Measurements from ENCODE around the gene PRDM8.

The PRDM8 gene

GRCh38 chr4:80202190-80202711 is 4.9 kb downstream of the PRDM8 start:
- DNase-seq, result peak; percentile 37

DNA sequence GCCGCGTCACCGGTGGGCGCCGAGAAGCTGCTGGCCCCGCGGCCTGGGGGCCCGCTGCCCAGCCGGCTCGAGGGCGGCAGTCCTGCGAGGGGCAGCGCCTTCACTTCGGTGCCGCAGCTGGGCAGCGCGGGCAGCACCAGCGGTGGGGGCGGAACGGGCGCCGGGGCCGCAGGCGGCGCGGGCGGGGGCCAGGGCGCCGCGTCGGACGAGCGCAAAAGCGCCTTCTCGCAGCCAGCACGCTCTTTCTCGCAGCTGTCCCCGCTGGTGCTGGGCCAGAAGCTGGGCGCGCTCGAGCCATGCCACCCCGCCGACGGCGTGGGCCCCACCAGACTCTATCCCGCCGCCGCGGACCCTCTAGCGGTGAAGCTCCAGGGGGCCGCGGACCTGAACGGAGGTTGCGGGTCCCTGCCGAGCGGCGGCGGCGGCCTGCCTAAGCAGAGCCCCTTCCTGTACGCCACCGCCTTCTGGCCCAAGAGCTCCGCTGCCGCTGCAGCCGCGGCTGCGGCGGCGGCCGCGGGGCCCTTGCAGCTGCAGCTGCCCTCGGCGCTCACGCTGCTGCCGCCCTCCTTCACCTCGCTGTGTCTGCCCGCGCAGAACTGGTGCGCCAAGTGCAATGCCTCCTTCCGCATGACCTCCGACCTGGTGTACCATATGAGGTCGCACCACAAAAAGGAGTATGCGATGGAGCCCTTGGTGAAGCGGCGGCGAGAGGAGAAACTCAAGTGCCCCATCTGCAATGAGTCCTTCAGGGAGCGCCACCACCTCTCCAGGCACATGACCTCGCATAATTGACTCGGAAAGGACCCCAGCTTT is 5.6 kb downstream of the PRDM8 start:
- DNase-seq, result peak; percentile 44

GRCh38 chr4:80204433-80205011 is 7.2 kb downstream of the PRDM8 start:
- DNase-seq, result no peak

- DNase-seq, result no peak
Observed at GRCh38 chr4:80206111-80206510, 8.8 kb downstream of the PRDM8 start.

DNA sequence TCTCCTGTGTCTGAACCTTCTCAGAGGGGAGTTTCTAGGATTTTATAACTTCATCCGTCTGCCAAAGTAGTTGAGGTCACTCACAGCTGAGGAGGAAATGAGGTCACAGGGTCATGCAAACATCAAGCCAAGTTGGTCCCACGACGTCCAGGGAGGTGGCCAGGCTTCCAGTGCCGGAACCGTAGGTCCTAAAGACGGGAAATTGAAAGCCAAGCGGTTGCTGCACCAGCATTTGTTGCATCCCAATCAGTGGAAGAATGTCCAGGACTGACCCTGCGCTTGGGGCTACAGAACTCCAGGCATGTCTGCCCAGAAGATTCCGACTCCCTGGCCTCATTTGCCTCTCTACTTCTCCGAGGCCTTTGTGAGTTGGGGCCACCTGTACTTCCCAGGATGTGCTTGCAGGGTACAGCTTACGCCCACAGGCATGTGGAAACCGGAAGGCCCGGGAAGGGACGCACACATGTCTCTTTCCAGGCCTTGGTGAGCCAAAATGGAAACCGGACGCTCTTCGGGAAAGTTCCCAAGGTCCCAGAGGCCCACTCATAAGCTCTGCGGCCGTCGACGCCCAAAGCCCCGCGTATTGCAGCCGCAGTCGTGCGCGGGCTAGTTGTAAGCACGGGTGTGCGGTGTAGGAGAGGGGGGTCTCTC is 9.3 kb downstream of the PRDM8 start:
- DNase-seq, result no peak

- no peak for DNase-seq
Observed at GRCh38 chr4:80207172-80207583, 9.9 kb downstream of the PRDM8 start.

- no peak for DNase-seq
Observed at GRCh38 chr4:80207664-80208063, 10.4 kb downstream of the PRDM8 start.

DNA sequence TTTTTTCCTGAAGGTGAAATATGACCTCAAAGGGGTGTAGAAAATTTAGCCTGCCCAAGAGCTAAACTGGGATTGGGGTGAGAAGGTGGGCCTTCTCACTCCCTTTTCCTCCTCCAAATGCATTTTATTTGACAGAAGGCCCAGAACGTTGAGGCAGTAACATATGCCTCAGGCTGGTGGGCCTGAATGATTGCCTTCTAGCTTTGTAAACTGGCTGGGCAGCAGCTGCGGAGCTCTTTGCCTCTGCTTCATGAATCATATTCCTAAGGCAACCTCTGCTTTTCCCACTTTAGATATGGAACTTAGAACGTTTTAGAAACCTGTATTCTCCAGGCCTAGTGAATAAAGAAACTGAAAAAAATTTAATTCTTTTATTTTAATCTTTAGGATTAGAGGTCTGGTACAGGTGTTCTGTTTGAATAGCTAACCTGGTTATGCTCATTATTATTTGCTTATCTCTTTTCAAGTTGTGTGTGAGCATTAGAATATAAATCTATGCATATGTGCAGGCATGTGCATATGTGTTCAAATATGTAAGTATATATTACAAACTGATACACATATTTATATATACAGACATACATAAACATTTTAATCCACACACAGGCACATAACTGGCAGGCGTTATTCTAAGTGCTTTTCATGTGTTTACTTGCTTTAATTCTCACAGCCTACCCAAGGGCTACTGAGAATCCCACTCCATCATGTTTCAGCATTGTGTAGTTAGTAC is 11.5 kb downstream of the PRDM8 start:
- DNase-seq, result no peak

GRCh38 chr4:80209340-80209701 is 12.0 kb downstream of the PRDM8 start:
- no peak for DNase-seq

GRCh38 chr4:80210549-80210948 is 13.2 kb downstream of the PRDM8 start:
- DNase-seq, result no peak

DNA sequence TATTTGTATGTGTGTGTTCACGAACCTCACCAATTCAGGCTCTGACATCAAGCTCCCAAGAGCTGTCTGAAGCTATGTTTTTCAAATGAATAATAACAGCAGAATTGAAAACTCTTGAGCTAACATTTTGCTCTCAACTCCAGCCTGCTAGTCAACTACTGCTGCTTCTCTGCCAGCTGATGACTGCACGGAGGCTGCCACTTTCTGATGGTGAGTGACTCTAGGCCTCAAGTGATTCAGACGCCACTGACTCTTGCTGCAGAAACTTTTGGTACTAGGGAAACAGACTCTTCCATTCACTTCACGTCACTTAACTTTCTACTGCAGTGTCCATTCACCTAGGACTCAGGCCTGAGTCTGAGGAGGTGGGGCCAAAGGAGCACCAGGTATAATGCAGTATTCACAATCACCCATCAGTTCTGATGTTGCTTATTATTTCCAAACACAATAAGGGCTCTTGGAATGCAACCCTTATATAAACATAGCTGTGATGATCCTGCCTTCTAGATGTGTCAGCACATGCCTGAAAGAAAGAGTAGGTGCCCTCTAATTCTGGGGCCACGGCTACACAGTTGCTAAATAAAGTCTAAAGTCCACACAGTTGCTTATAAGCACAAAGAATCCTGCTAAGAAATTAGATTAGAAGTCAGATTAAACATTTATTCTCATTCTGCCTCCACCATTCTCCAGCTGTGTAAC is 16.0 kb downstream of the PRDM8 start:
- no peak for DNase-seq

DNA sequence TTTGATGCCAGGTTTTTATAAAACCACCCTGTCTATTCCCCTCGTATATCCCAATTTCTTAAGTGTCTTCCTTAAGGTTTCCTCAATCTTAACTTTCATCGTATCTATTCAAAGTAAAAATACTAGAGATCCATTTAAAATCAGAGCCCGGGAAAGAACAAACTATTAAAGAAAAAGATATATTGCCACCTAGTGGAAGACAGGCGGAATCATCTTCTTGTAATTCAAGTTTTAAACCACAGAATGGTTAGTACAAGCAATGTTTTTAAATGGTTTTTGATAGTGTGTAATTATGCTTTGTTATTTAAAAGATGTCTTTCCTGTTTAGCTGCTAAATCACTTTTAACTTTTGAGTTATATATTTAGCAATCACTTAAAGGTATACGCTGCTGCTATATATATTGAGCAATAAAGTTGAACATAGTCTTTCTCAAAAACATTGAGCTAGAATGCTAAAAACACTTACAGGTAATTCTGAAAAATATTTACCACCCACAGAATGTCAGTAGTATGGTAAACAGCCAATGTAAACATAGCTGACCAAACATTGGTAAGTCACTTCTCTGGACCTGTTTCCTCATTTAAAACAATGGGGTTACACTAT is 18.2 kb downstream of the PRDM8 start:
- peak; percentile 60 for DNase-seq

DNA sequence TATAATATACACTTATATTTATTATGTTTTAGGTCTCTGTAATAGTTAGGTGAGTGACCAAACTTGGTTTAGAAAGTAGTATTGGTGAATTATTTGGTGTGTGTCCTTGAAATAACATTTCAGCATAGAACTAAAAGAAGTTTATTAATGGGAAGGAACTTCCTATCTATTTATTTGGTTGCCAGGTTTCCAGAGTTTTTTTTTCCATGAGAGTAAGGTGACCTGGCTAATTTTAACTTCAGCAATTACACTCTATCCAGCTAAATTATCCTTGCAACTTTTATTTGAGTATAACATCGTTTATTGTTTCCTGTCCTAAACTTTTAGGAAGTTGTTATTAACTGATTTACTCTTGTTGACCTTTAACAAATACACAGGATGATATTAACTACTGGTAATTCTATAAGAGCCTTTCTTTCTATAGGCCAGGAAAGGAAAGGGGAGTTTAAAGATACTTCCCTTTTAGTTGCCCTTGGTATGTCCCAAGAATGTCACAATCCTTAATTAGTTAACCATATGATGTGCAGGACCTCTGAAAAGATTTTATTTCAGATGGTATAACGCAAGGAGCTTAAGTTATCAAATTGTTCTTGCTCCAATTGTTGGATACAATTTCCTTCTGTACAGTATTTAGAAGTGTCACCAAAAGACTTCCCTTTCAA is 18.9 kb downstream of the PRDM8 start:
- DNase-seq, result no peak

DNA sequence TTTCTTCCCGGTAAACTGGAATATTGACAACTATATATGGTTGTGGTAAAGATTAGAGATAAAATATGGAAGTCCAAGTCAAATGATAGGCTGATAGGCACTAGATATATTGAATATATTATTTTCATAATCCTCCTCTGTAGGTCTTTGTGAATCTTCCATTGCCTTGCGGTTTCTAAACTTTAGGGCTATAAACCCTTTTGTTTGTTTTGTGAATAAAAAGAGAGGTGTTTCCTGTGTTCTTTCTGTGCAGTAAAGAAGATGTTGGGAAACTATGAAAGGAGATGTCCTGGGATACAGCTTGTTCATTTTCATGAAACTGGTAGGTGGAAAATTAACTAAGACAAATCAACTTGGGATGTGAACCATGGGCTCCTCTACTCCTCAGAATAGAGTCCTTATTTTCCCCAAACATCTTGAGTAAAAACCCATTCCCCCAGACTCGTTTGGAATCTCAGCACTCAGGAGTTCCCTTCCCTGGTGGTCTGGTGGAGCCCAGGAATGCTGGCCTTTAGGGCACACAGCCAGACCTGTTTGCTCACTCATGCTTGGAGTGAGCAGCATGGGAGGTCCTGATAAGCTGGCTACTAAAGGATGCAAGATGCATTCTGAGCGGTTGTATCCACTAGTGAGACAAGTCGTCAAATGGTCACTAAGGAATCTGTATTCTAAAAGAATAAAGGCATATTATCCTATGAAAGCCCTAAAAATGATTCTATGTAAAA is 22.2 kb downstream of the PRDM8 start:
- DNase-seq, result no peak

DNA sequence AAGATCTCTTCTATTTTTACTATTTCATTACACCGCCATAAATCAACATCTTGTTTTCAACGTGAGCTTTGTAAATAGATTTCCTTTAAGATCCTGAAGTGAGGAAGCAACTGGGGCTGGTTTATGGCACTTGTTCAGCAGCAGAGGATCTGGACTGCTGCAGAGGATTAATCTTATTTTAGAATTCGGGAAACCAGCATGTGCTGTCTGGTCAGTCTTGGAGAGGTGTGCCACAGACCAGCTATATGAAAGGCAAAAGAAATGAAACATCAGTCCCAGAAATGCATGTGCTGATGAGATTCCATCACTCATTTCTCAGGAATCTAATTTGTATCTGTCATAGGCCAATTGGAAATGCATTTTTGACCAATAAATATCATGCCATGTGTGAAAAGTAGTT is 23.4 kb downstream of the PRDM8 start:
- no peak for DNase-seq

GRCh38 chr4:80221161-80221560 is 23.9 kb downstream of the PRDM8 start:
- no peak for DNase-seq

GRCh38 chr4:80225595-80225994 is 28.3 kb downstream of the PRDM8 start:
- no peak for DNase-seq

DNA sequence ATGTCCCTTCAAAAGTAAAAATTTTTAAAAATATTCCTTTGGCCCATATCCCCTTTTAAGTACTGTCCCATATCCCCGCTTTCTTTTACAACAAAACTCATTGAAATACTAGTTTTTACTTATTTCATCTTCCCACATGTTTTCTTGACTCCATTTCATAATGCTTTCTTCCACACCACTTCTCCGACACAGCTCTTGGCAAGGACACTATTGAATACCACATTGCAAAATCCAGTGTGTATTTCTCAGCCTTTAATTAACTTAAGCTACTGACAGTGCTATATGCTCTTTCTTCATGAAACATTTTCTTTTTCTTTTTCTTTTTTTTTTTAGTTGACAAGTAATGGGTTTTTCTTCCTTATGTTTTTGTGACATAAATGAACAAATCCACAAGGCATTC is 28.8 kb downstream of the PRDM8 start:
- DNase-seq, result no peak

GRCh38 chr4:80228460-80228859 is 31.2 kb downstream of the PRDM8 start:
- DNase-seq, result no peak

DNA sequence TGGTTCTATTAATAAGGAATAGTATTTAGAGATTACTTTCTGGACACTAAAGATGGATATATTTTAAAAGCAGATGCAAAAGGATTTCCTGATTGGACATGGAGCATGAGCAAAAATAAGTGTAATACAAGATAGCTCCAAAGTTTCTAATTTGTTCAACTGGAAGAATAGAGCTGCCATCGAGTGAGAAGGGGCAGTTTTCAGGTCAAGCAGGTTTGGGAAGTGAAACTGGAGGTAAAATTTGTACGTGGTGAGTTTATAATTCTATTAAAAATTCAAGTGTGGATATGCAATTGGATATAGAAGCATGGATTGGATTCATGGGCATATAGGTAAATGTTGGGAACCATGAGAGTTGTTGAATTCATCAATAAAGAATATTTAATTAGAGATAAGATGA is 31.8 kb downstream of the PRDM8 start:
- DNase-seq, result no peak

GRCh38 chr4:80229590-80229989 is 32.3 kb downstream of the PRDM8 start:
- no peak for DNase-seq

All from NCI-H774 (cell line).